Astrocyte of the hippocampus (primary cell): ENCODE results near the gene PPP1CC.
"Not testable (repeated sequence)": the region's sequence is repeated elsewhere in the genome, so short reads cannot be mapped to it uniquely, and the experiment has no call there.

Experiments
- DNase-seq: peaks from one replicate; pipeline ENCODE4 v3.0.0; 2011; ENCODE audit warnings: low read depth, low spot score

PPP1CC gene

GRCh38 chr12:110742718-110743570 is at the start of gene PPP1CC:
PPP1CC (minus strand) TSS chr12:110742891; CDS start chr12:110742707, 184 bp downstream.
- DNase-seq, result peak; percentile 98

GRCh38 chr12:110791589-110791988 is 48.9 kb upstream of the PPP1CC start:
- DNase-seq, result no peak

- DNase-seq, result peak; percentile 74
Observed at GRCh38 chr12:110790301-110790700, 47.6 kb upstream of the PPP1CC start.

- DNase-seq, result no peak
Observed at GRCh38 chr12:110786012-110786411, 43.3 kb upstream of the PPP1CC start.

- no peak for DNase-seq
Observed at GRCh38 chr12:110785240-110785639, 42.5 kb upstream of the PPP1CC start.

- DNase-seq, result no peak
Observed at GRCh38 chr12:110782922-110783321, 40.2 kb upstream of the PPP1CC start.

GRCh38 chr12:110782094-110782493 is 39.4 kb upstream of the PPP1CC start:
- DNase-seq, result no peak

- no peak for DNase-seq
Observed at GRCh38 chr12:110780448-110780847, 37.8 kb upstream of the PPP1CC start.

GRCh38 chr12:110778833-110779577 is 36.3 kb upstream of the PPP1CC start:
- DNase-seq, result no peak

- no peak for DNase-seq
Observed at GRCh38 chr12:110776410-110776809, 33.7 kb upstream of the PPP1CC start.

GRCh38 chr12:110775997-110776396 is 33.3 kb upstream of the PPP1CC start:
- DNase-seq, result no peak

GRCh38 chr12:110774824-110775223 is 32.1 kb upstream of the PPP1CC start:
- no peak for DNase-seq

GRCh38 chr12:110768960-110769359 is 26.3 kb upstream of the PPP1CC start:
- no peak for DNase-seq

- DNase-seq, result no peak
Observed at GRCh38 chr12:110767863-110768262, 25.2 kb upstream of the PPP1CC start.

- no peak for DNase-seq
Observed at GRCh38 chr12:110766311-110767154, 23.8 kb upstream of the PPP1CC start.

GRCh38 chr12:110765572-110765971 is 22.9 kb upstream of the PPP1CC start:
- DNase-seq, result not testable (repeated sequence)

- DNase-seq, result no peak
Observed at GRCh38 chr12:110765111-110765510, 22.4 kb upstream of the PPP1CC start.

GRCh38 chr12:110763583-110763982 is 20.9 kb upstream of the PPP1CC start:
- no peak for DNase-seq

GRCh38 chr12:110762891-110763290 is 20.2 kb upstream of the PPP1CC start:
- no peak for DNase-seq

- DNase-seq, result no peak
Observed at GRCh38 chr12:110760204-110760609, 17.5 kb upstream of the PPP1CC start.

GRCh38 chr12:110758922-110759321 is 16.2 kb upstream of the PPP1CC start:
- DNase-seq, result no peak

- DNase-seq, result peak; percentile 59
Observed at GRCh38 chr12:110756611-110757010, 13.9 kb upstream of the PPP1CC start.
